K562 (cell line): Measurements from ENCODE around the gene PRTN3. TPM values are rescaled to one million over a fixed set of nuclear protein-coding genes. Genes with fewer than 3 reads are reported as not detected.
A peak's percentile ranks its signal among the peaks of the same experiment; 100 is the strongest.

Experiments used
- CXXC5 ChIP-seq: fragments of 250-450 bp; sonication (Bioruptor Pico); IDR thresholded peaks from 2 replicates; pipeline ENCODE4 v1.8.0; 2022; ENCODE audit warnings: inconsistent platforms, mild to moderate bottlenecking, moderate library complexity
- DNMT1 ChIP-seq: fragments of 450-650 bp; IDR thresholded peaks from 2 replicates; pipeline ENCODE4 v1.6.1; 2016; ENCODE audit warnings: antibody characterized with exemption, mild to moderate bottlenecking
- ESRRA ChIP-seq: fragments of 450-650 bp; IDR thresholded peaks from 2 replicates; pipeline ENCODE4 v1.6.1; 2014; ENCODE audit warnings: low read depth, mild to moderate bottlenecking, moderate library complexity, borderline replicate concordance
- FUS ChIP-seq: fragments of 200-400 bp; formaldehyde crosslinking; optimal IDR thresholded peaks from 2 replicates; pipeline ENCODE3; 2017; ENCODE audit warnings: low read depth, low read length
- IRF1 ChIP-seq: sonication (generic); formaldehyde crosslinking; IDR thresholded peaks from 2 replicates; pipeline ENCODE4 v1.8.0; 2022; ENCODE audit warnings: missing genetic modification reagents, mild to moderate bottlenecking, borderline replicate concordance
- NRF1 ChIP-seq, 2 experiments: fragments of 450-650 bp; IDR thresholded peaks in 1 of 2; conservative IDR thresholded peaks in 1 of 2; 2 replicates each; pipeline ENCODE4 v1.6.1; 2014; ENCODE audit warnings: mild to moderate bottlenecking in 2 of 2
- PCBP1 ChIP-seq: fragments of 200-400 bp; formaldehyde crosslinking; IDR thresholded peaks from 2 replicates; pipeline ENCODE4 v1.6.1; 2018; ENCODE audit warnings: mild to moderate bottlenecking, low read depth, low read length; ENCODE audit not compliant: poor library complexity, severe bottlenecking
- RBFOX2 ChIP-seq: fragments of 200-400 bp; formaldehyde crosslinking; IDR thresholded peaks from 2 replicates; pipeline ENCODE4 v1.6.1; 2017; ENCODE audit warnings: low read depth, mild to moderate bottlenecking, low read length, moderate library complexity
- SRSF3 ChIP-seq: fragments of 200-400 bp; formaldehyde crosslinking; IDR thresholded peaks from 2 replicates; pipeline ENCODE4 v1.6.1; 2016; ENCODE audit warnings: mild to moderate bottlenecking, low read length, moderate library complexity; ENCODE audit not compliant: insufficient read depth
- ZNF592 ChIP-seq: fragments of 450-650 bp; IDR thresholded peaks from 2 replicates; pipeline ENCODE4 v1.6.1; 2017; ENCODE audit warnings: antibody characterized with exemption, mild to moderate bottlenecking
- polyA plus RNA-seq, 8 experiments: library from polyadenylated mRNA; depleted of rRNA in 4 of 8; stranded (reverse) in 5 of 8; unstranded in 3 of 8; fragments of >200 nt; fragmentation: Nextera tagmentation in 2 of 8; fragmentation: Illumina TruSeq in 1 of 8; extraction: Ambion mirVana in 2 of 8; extraction: Trizol in 1 of 8; gene quantifications; 2 replicates each; pipeline versions ENCODE4 v1.2.1 to v1.2.3, GENCODE V29; 2011 to 2014; ENCODE audit warnings: inconsistent platforms in 1 of 8, missing spikeins in 1 of 8
- total RNA-seq, 7 experiments: library from RNA; depleted of rRNA in 6 of 7; stranded (reverse); fragments of >200 nt in 6 of 7; fragmentation: Illumina TruSeq in 2 of 7; extraction: Trizol in 2 of 7; gene quantifications; 2 replicates each; pipeline versions ENCODE4 v1.2.1 to v1.2.3, GENCODE V29; 2011 to 2021; ENCODE audit warnings: low replicate concordance in 1 of 7
- TF ChIP-seq, protein P1 (sequence below): IDR thresholded peaks from 2 replicates; pipeline ENCODE4 v1.6.1; 2011; ENCODE audit warnings: borderline replicate concordance, low read depth, mild to moderate bottlenecking, moderate library complexity, low read length; ENCODE audit not compliant: insufficient read depth, poor library complexity, severe bottlenecking

PRTN3 gene
- total and polyA plus RNA-seq, 9 of the 15 experiments (the other 6 are each of a cell fraction or from before 2014, with no cell fraction given): 0.14 to 0.86 (median 0.43) TPM; not detected in 3

DNA sequence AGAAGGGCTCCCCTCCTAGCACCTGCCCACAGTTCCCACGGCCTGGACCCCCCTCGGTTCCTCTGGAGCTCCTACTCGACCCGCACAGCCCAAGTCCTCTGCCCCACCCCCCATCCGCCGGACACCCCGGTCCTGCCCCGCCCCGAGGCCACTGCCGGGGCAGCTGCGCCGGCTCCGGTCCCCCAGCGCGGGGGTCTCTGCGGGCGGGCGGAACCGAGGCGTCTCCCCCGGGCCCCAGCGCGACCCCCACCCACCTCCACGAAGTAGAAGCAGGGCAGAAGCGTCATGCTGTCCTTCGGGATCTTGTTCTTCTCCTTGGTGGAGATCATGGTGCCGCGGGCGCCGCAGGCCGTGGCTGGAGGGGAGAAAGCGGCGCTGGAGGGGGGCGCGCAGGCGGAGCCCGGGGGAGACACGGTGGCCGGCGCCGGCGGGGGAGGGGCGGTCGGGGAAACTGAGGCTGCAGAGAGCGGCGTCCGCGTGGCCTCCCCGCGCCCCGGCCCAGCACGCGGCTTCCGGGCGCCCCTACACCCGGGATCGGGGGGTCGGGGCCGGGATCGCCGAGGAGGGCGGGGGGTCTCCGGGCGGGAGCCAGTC lies 19.5 kb upstream of the PRTN3 start (continued):
- 0 out of 2 replicates have a peak, but pooled peaks have one; percentile 15 for TF ChIP-seq CXXC5 (CRISPR knock-in tag)
- TF ChIP-seq NRF1 (conservative IDR thresholded peaks at IDR 0.05 in 1 of 2, IDR thresholded peaks at IDR 0.05 in 1 of 2): peak; percentile 20 to 26; a peak in 1 of 4 replicates
- no peak for TF ChIP-seq DNMT1
- no peak for TF ChIP-seq FUS
- TF ChIP-seq ESRRA: no peak
- TF ChIP-seq SRSF3: no peak
- TF ChIP-seq, protein P1, sequence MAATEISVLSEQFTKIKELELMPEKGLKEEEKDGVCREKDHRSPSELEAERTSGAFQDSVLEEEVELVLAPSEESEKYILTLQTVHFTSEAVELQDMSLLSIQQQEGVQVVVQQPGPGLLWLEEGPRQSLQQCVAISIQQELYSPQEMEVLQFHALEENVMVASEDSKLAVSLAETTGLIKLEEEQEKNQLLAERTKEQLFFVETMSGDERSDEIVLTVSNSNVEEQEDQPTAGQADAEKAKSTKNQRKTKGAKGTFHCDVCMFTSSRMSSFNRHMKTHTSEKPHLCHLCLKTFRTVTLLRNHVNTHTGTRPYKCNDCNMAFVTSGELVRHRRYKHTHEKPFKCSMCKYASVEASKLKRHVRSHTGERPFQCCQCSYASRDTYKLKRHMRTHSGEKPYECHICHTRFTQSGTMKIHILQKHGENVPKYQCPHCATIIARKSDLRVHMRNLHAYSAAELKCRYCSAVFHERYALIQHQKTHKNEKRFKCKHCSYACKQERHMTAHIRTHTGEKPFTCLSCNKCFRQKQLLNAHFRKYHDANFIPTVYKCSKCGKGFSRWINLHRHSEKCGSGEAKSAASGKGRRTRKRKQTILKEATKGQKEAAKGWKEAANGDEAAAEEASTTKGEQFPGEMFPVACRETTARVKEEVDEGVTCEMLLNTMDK: no peak
- peak; percentile 34 for TF ChIP-seq PCBP1
- 0 out of 2 replicates have a peak, but pooled peaks have one; percentile 19 for TF ChIP-seq ZNF592
- no peak for TF ChIP-seq IRF1 (CRISPR knock-in tag)
- peak; percentile 69 for TF ChIP-seq RBFOX2
